H1 (cell line): ENCODE data around the gene CALML5. TPM values are rescaled to one million over a fixed set of nuclear protein-coding genes. Genes with fewer than 3 reads are reported as not detected.

Experiments
- CTCF ChIA-PET: fragments of 300-600 bp; sonication (Branson Sonifier 250); formaldehyde crosslinking; loops from one replicate; lab custom pipeline; 2021; ENCODE audit not compliant: partially characterized antibody; lab: Charles Lee
- POLR2A ChIA-PET: fragments of 300-600 bp; sonication (Branson Sonifier 250); formaldehyde crosslinking; loops from one replicate; lab custom pipeline; 2021; ENCODE audit warnings: inconsistent platforms; ENCODE audit not compliant: partially characterized antibody; lab: Charles Lee
- DNase-seq, 2 experiments: peaks; one replicate each; pipeline versions ENCODE4 v3.0.0 to v3.0.0-alpha.2; 2010 to 2022; ENCODE audit warnings: low spot score in 2 of 2, low read depth in 1 of 2, mixed read lengths in 1 of 2
- FAIRE-seq: peaks from 2 replicates; lab custom pipeline; 2011; peaks lifted over from hg19 to GRCh38; lab: Jason Lieb, UNC
- H2AFZ ChIP-seq: 2 replicates; pipeline ENCODE4 v1.8.1; 2012; ENCODE audit warnings: low read length, inconsistent platforms
- H2AK5ac ChIP-seq: 2 replicates; pipeline ENCODE4 v1.6.1; 2013; ENCODE audit warnings: low read depth, low read length
- H2BK120ac ChIP-seq: replicated peaks from 2 replicates; pipeline ENCODE3; 2013; ENCODE audit warnings: low read depth, low read length, inconsistent platforms
- H2BK12ac ChIP-seq: 2 replicates; pipeline ENCODE4 v1.6.1; 2013; ENCODE audit warnings: low read depth, low read length
- H2BK15ac ChIP-seq: 2 replicates; pipeline ENCODE4 v1.6.1; 2013; ENCODE audit warnings: low read length
- H2BK20ac ChIP-seq: 2 replicates; pipeline ENCODE4 v1.6.1; 2013; ENCODE audit warnings: low read length
- H2BK5ac ChIP-seq: 2 replicates; pipeline ENCODE4 v1.6.1; 2013; ENCODE audit warnings: low read depth, low read length
- H3K14ac ChIP-seq: 2 replicates; pipeline ENCODE4 v1.6.1; 2013; ENCODE audit warnings: inconsistent platforms; ENCODE audit not compliant: insufficient read length
- H3K18ac ChIP-seq: 2 replicates; pipeline ENCODE4 v1.6.1; 2013; ENCODE audit warnings: low read length; ENCODE audit errors: extremely low read depth
- H3K23ac ChIP-seq: 2 replicates; pipeline ENCODE4 v1.6.1; 2013; ENCODE audit warnings: inconsistent platforms; ENCODE audit not compliant: insufficient read length
- H3K23me2 ChIP-seq: 2 replicates; pipeline ENCODE4 v1.6.1; 2013; ENCODE audit warnings: low read depth, low read length
- H3K27ac ChIP-seq: 2 replicates; pipeline ENCODE4 v1.6.1; 2011; ENCODE audit warnings: low read depth, low read length, inconsistent platforms
- H3K27me3 ChIP-seq, 4 experiments: replicated peaks in 1 of 4; 1 replicate in 1 of 4; 2 replicates in 3 of 4; pipeline versions ENCODE4 v1.6.1 to v1.8.1; 2011 to 2013; ENCODE audit warnings: low read length in 3 of 4, mild to moderate bottlenecking in 3 of 4, inconsistent platforms in 2 of 4, mixed read lengths in 2 of 4, moderate library complexity in 1 of 4; ENCODE audit not compliant: control insufficient read depth in 3 of 4, insufficient read depth in 3 of 4; ENCODE audit errors: extremely low read depth in 1 of 4
- H3K36me3 ChIP-seq, 4 experiments: 2 replicates each; pipeline versions ENCODE4 v1.6.1 to v1.8.1; 2011 to 2013; ENCODE audit warnings: mild to moderate bottlenecking in 4 of 4, low read length in 3 of 4, moderate library complexity in 2 of 4, control low read depth in 1 of 4, inconsistent platforms in 1 of 4; ENCODE audit not compliant: insufficient read depth in 4 of 4, control insufficient read depth in 2 of 4
- H3K4ac ChIP-seq: replicated peaks from 2 replicates; pipeline ENCODE3; 2013; ENCODE audit warnings: low read length, low read depth, mixed read lengths, inconsistent platforms; ENCODE audit not compliant: insufficient read length
- H3K4me1 ChIP-seq, 4 experiments: replicated peaks in 1 of 4; 1 replicate in 1 of 4; 2 replicates in 3 of 4; pipeline versions ENCODE4 v1.6.1 to v1.8.1; 2011 to 2013; ENCODE audit warnings: low read length in 3 of 4, inconsistent platforms in 2 of 4, mixed read lengths in 1 of 4; ENCODE audit not compliant: insufficient read depth in 4 of 4, control insufficient read depth in 3 of 4
- H3K4me2 ChIP-seq, 2 experiments: 2 replicates each; pipeline versions ENCODE4 v1.6.1 to v1.8.1; 2011 to 2013; ENCODE audit warnings: low read depth in 2 of 2, low read length in 2 of 2, control low read depth in 1 of 2, inconsistent platforms in 1 of 2, mild to moderate bottlenecking in 1 of 2; ENCODE audit not compliant: insufficient read depth in 1 of 2
- H3K4me3 ChIP-seq, 4 experiments: fragments of 200-600, 300-600 bp in 1 of 4; sonication (generic), shearing (Covaris generic), sonication (Bioruptor Twin) in 1 of 4; 2 replicates each; pipeline versions ENCODE4 v1.5.1 to v1.8.1; 2011 to 2016; ENCODE audit warnings: low read length in 4 of 4, low read depth in 3 of 4, control low read depth in 2 of 4, inconsistent platforms in 2 of 4, mild to moderate bottlenecking in 2 of 4, mixed read lengths in 1 of 4, moderate library complexity in 1 of 4; ENCODE audit not compliant: insufficient read depth in 2 of 4; ENCODE audit errors: extremely low read depth in 1 of 4
- H3K56ac ChIP-seq: replicated peaks from 2 replicates; pipeline ENCODE3; 2013; ENCODE audit warnings: low read depth, mild to moderate bottlenecking, mixed read lengths, low read length, inconsistent platforms; ENCODE audit not compliant: insufficient read length
- H3K79me1 ChIP-seq: 2 replicates; pipeline ENCODE4 v1.6.1; 2013; ENCODE audit warnings: low read depth, low read length, control low read depth
- H3K79me2 ChIP-seq, 2 experiments: 2 replicates each; pipeline versions ENCODE4 v1.6.1 to v1.8.1; 2012 to 2013; ENCODE audit warnings: low read length in 2 of 2, mild to moderate bottlenecking in 2 of 2, inconsistent platforms in 1 of 2; ENCODE audit not compliant: insufficient read depth in 2 of 2, control insufficient read depth in 1 of 2
- H3K9ac ChIP-seq, 4 experiments: replicated peaks in 1 of 4; 1 replicate in 1 of 4; 2 replicates in 3 of 4; pipeline versions ENCODE4 v1.6.1 to v1.8.1; 2011 to 2013; ENCODE audit warnings: low read depth in 3 of 4, low read length in 3 of 4, control low read depth in 2 of 4, mild to moderate bottlenecking in 2 of 4, moderate library complexity in 2 of 4, inconsistent platforms in 1 of 4; ENCODE audit errors: extremely low read depth in 1 of 4
- H3K9me3 ChIP-seq, 2 experiments: 2 replicates each; pipeline versions ENCODE4 v1.6.1 to v1.8.1; 2012 to 2013; ENCODE audit warnings: mild to moderate bottlenecking in 2 of 2, moderate library complexity in 2 of 2, control low read depth in 1 of 2, inconsistent platforms in 1 of 2, low read depth in 1 of 2, low read length in 1 of 2, mixed read lengths in 1 of 2; ENCODE audit not compliant: insufficient read depth in 2 of 2
- H4K20me1 ChIP-seq, 2 experiments: replicated peaks in 1 of 2; 2 replicates each; pipeline versions ENCODE3 to v1.8.1; 2011 to 2013; ENCODE audit warnings: inconsistent platforms in 2 of 2, low read length in 2 of 2, mild to moderate bottlenecking in 1 of 2; ENCODE audit not compliant: insufficient read depth in 2 of 2, control insufficient read depth in 1 of 2
- H4K5ac ChIP-seq: 2 replicates; pipeline ENCODE4 v1.6.1; 2013; ENCODE audit warnings: low read length, low read depth, mixed read lengths, inconsistent platforms; ENCODE audit not compliant: insufficient read length
- H4K8ac ChIP-seq: 2 replicates; pipeline ENCODE4 v1.8.0; 2013; ENCODE audit warnings: mild to moderate bottlenecking, moderate library complexity, low read length, inconsistent platforms; ENCODE audit not compliant: insufficient read depth; ENCODE audit errors: extremely low read depth
- H4K91ac ChIP-seq: replicated peaks from 2 replicates; pipeline ENCODE3; 2013; ENCODE audit warnings: low read length, mixed read lengths, inconsistent platforms; ENCODE audit not compliant: insufficient read length
- ATF3 ChIP-seq: IDR thresholded peaks from 2 replicates; pipeline ENCODE4 v1.6.1; 2011; ENCODE audit warnings: low read depth, mild to moderate bottlenecking, low read length; ENCODE audit not compliant: insufficient read depth
- POLR2AphosphoS5 ChIP-seq: IDR thresholded peaks from 2 replicates; pipeline ENCODE4 v1.6.1; 2011; ENCODE audit warnings: low read depth, low read length
- WGBS, 2 experiments: shearing (Covaris generic) in 1 of 2; methylation state at CpG; one replicate each; pipeline versions ENCODE4 v1.1.6 to v1.1.7; 2013 to 2015; ENCODE audit warnings: low lambda C conversion rate in 2 of 2, mixed read lengths in 2 of 2, inconsistent platforms in 1 of 2, low coverage in 1 of 2, missing lambda C conversion rate in 1 of 2; ENCODE audit not compliant: insufficient replicate concordance in 2 of 2, insufficient coverage in 1 of 2, insufficient read length in 1 of 2; ENCODE audit errors: extremely low coverage in 1 of 2, missing lambda C conversion rate in 1 of 2; 5-methylcytosine and 5-hydroxymethylcytosine counted together
- polyA plus RNA-seq, 7 experiments: library from polyadenylated mRNA; depleted of rRNA in 3 of 7; stranded (reverse) in 5 of 7; unstranded in 2 of 7; fragments of >200 nt in 5 of 7; fragments of 200-250 nt in 2 of 7; gene quantifications; 1 replicate in 5 of 7; 2 replicates in 1 of 7; 4 replicates in 1 of 7; pipeline versions ENCODE4 v1.2.1 to v1.2.3, GENCODE V29; 2011 to 2013; ENCODE audit warnings: missing spikeins in 2 of 7, mixed read lengths in 2 of 7
- total RNA-seq: library from RNA; stranded (reverse); fragmentation: NEBNext Ultra II Directional; extraction: Animal tissue kit (Norgen Biotek cat#: 25700); gene quantifications from 2 replicates; pipeline ENCODE4 v1.2.1, GENCODE V29; 2021

The CALML5 gene
- total and polyA plus RNA-seq, 2 of the 8 experiments (the other 6 are each of a cell fraction or from before 2014, with no cell fraction given): not detected

DNA sequence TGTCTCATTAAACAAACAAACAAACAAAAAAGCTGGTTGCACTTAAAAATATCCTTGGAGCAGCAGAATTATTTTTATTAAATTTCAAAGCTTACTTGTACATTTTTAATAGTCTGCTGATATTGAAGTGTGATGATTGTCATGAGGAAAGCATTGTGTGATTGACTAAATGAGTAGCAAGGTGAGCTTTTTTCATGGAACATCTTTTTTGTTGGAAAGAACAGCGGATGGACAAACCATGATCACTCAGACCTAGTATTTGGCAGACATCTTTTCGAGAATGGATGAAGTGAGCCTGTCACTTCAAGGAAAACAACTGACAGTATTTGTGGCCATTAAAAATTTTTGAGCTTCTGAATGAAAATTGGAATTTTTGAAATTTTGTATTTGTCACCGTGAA is 19.7 kb upstream of the CALML5 start:
- no peak overlapping the region for H3K14ac ChIP-seq
- no peaks in the 10 kb centered on the region for H3K36me3 ChIP-seq
- no peak overlapping the region for H2BK5ac ChIP-seq
- H3K9ac ChIP-seq: no peak overlapping the region
- H3K56ac ChIP-seq: no peak overlapping the region
- H2BK120ac ChIP-seq: no peak overlapping the region
- no peak overlapping the region for H3K18ac ChIP-seq
- TF ChIP-seq ATF3 (no peak), POLR2AphosphoS5 (no peak)
- no peaks in the 10 kb centered on the region for H3K9me3 ChIP-seq
- H3K23me2 ChIP-seq: no peaks in the 10 kb centered on the region; the same call in 1 of the 2 replicates
- FAIRE-seq: no peak
- no peaks in the 10 kb centered on the region for H3K79me1 ChIP-seq
- H4K20me1 ChIP-seq: no peaks in the 10 kb centered on the region
- no peak for DNase-seq
- H4K5ac ChIP-seq: no peak overlapping the region
- no peak overlapping the region for H3K27ac ChIP-seq
- H3K4ac ChIP-seq: no peak overlapping the region
- no peak overlapping the region for H2AK5ac ChIP-seq
- H3K27me3 ChIP-seq: no peaks in the 10 kb centered on the region
- ChIA-PET CTCF (interaction anchor here (0.7 to 0.8 kb wide), 3 partner anchors 9 to 100 kb away, joined by 3 read pairs; no protein-coding TSS in a partner anchor), POLR2A (interaction anchor here (0.9 kb wide), 1 partner anchor 51 kb away, joined by 3 read pairs; no protein-coding TSS in a partner anchor)
- H3K79me2 ChIP-seq: no peaks in the 10 kb centered on the region
- H2BK12ac ChIP-seq: no peak overlapping the region
- no peak overlapping the region for H2BK20ac ChIP-seq
- H3K23ac ChIP-seq: no peak overlapping the region
- H2AFZ ChIP-seq: no peak overlapping the region
- no peak overlapping the region for H4K91ac ChIP-seq
- H3K4me1 ChIP-seq: 0 out of 7 replicates have a peak, but pooled peaks cover 0 to 3% (median 0%) of the 10 kb centered on the region in 4 experiments
- no peak overlapping the region for H3K4me2 ChIP-seq
- WGBS, 2 experiments: 92% methylated on average over 3 of the region's 3 CpGs; no CpG with 5 or more reads in 1 of the 2 experiments
- H2BK15ac ChIP-seq: no peak overlapping the region
- no peak overlapping the region for H3K4me3 ChIP-seq
- no peak overlapping the region for H4K8ac ChIP-seq
